HL-60 (cell line): ENCODE results near the gene LRRN4.

ENCODE experiments used
- POLR2AphosphoS5 ChIP-seq: IDR thresholded peaks from 2 replicates; pipeline ENCODE4 v1.6.1; 2012; ENCODE audit warnings: low read depth
- TF ChIP-seq, protein P1 (sequence below): IDR thresholded peaks from one replicate; pipeline ENCODE4 v1.5.1; 2011; ENCODE audit warnings: low read length, control low read depth, inconsistent platforms; ENCODE audit not compliant: insufficient read depth

- TF ChIP-seq POLR2AphosphoS5 = no peak
- TF ChIP-seq, protein P1, sequence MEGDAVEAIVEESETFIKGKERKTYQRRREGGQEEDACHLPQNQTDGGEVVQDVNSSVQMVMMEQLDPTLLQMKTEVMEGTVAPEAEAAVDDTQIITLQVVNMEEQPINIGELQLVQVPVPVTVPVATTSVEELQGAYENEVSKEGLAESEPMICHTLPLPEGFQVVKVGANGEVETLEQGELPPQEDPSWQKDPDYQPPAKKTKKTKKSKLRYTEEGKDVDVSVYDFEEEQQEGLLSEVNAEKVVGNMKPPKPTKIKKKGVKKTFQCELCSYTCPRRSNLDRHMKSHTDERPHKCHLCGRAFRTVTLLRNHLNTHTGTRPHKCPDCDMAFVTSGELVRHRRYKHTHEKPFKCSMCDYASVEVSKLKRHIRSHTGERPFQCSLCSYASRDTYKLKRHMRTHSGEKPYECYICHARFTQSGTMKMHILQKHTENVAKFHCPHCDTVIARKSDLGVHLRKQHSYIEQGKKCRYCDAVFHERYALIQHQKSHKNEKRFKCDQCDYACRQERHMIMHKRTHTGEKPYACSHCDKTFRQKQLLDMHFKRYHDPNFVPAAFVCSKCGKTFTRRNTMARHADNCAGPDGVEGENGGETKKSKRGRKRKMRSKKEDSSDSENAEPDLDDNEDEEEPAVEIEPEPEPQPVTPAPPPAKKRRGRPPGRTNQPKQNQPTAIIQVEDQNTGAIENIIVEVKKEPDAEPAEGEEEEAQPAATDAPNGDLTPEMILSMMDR = no peak
Observed at GRCh38 chr20:6094063-6094462, 40.2 kb upstream of the LRRN4 start.
